ENCODE results near the gene GREB1.

GREB1 gene

DNA sequence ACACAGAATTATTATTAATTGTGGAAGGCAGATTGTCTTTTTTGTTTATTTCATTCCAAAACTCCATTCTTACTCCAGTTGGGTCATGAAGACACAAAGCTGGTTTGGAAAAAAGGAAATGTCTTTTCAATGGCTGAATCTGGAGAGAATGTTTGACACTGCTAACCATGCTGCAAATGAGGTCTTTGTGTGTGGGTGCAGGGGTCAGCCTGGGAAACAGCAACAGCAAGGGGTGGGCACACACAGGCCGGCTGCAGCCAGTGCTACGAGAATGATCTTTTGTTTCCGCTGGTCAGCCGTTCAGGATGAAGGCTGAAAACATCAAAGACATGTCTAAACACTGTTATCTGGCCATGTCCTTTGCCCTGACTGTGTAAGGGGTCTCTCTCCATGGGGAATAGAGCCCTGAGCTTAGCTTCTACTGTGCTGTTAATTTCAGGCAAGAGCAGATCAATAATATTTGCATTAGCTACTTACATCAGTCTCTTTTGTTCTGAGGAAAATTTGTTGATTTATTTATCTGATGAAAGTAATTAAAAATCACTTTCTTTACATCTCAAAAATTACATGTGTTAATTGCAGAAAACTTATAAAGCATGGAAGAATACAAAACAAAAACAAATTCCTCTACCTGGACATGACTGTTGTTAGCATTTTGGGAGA lies 34.6 kb upstream of the GREB1 start:
- H3K4me3 ChIP-seq (ENCODE audit: low read depth, low read length): no peak overlapping the region
- no peaks in the 10 kb centered on the region for H3K27me3 ChIP-seq
- H3K9me3 ChIP-seq: no peaks in the 10 kb centered on the region
- peaks cover 15% of the 10 kb centered on the region for H3K4me1 ChIP-seq
- no peak for DNase-seq
- TF ChIP-seq, protein P1, sequence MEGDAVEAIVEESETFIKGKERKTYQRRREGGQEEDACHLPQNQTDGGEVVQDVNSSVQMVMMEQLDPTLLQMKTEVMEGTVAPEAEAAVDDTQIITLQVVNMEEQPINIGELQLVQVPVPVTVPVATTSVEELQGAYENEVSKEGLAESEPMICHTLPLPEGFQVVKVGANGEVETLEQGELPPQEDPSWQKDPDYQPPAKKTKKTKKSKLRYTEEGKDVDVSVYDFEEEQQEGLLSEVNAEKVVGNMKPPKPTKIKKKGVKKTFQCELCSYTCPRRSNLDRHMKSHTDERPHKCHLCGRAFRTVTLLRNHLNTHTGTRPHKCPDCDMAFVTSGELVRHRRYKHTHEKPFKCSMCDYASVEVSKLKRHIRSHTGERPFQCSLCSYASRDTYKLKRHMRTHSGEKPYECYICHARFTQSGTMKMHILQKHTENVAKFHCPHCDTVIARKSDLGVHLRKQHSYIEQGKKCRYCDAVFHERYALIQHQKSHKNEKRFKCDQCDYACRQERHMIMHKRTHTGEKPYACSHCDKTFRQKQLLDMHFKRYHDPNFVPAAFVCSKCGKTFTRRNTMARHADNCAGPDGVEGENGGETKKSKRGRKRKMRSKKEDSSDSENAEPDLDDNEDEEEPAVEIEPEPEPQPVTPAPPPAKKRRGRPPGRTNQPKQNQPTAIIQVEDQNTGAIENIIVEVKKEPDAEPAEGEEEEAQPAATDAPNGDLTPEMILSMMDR (IDR thresholded peaks at IDR 0.05; ENCODE audit: low read depth, low read length): no peak
- H3K36me3 ChIP-seq: no peaks in the 10 kb centered on the region

DNA sequence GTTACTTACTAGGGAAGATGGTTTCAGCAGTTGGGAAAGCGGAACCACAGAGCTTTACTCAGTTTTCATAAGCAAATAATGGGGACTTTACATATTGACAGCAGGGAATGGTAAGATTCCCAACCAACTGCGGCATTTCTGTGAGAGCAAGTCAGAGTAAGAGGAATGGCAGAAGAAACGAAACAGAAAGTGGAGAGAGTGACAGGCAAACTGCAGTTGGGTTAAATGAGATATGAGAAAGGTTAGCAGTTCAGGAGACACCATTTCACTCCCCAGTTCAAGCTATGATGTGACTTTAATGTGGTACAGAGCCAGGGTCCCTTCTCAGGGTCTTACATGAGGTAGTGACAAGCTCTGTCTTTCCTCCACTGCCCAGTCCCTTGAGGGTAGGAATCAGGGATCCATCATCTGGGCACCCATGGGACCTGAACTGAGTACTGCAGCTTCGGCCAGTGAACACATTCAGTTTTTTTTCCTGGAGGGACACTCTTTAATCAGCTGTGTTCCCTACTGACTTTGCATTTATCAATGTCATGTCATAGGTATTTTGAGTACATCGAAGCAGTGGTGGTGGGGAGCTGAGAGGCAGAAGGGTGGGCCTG lies 33.0 kb upstream of the GREB1 start:
- Histone ChIP-seq H3K4me3 (ENCODE audit: low read depth, low read length) (no peak overlapping the region), H3K36me3 (no peaks in the 10 kb centered on the region), H3K9me3 (no peaks in the 10 kb centered on the region), H3K27me3 (no peaks in the 10 kb centered on the region), H3K4me1 (peaks cover 15% of the 10 kb centered on the region)
- TF ChIP-seq, protein P1 (IDR thresholded peaks at IDR 0.05; ENCODE audit: low read depth, low read length): no peak
- no peak for DNase-seq

DNA sequence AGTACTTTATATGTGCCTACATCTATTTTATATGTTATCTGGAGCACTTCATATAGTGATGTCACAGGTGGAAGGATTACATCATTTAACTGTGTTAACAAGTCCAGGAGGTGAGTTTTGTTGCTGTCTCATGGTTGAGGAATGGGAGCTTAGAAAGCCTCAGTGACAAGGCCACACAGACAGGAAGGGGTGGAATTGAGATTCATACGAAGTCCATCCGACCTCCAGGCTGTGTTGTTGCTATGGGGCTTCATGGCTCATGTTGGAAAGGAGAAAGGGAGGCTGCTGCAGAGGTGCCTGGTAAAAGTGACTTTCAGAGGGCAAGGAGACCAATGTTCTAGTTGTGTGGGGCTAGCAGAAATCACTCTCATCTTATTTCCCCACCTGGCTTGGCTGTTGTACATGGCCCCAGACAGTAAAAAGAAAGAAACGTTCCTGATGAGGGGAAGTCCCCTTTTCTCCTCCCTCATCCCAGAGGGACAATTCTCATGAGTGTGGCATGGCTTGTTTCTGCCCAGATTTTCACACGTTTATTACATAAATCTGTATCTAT lies 31.0 kb upstream of the GREB1 start:
- Histone ChIP-seq H3K27me3 (no peaks in the 10 kb centered on the region), H3K36me3 (no peaks in the 10 kb centered on the region), H3K4me1 (peaks cover 13% of the 10 kb centered on the region), H3K9me3 (no peaks in the 10 kb centered on the region), H3K4me3 (ENCODE audit: low read depth, low read length) (no peak overlapping the region)
- DNase-seq: no peak
- TF ChIP-seq, protein P1 (IDR thresholded peaks at IDR 0.05; ENCODE audit: low read depth, low read length): no peak

DNA sequence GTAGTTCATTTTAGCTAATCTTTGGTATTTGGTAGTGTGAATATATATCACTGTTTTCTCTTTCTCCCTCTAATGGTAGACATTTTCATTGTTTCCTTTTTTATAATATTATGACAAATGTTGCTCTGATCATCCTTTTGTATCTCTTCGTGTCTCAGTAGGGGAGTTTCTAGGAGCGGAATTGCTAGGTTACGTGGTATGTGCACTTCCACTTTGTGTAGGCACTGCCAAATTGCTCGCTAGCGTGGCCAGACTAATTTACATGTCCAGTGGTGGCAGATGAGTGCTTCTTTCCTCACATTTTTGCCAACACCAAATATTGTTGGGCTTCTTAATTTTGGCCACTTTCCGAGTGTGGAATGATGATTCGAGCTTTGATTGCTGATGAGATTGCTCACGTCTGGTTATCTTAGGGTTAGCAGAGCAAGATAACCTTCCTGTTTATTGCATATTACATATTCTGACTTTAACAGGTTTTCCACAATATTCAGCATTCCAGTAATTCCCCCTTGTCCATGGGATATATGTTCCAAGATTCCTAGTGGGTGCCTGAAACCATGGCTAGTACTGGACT lies 30.4 kb upstream of the GREB1 start:
- Histone ChIP-seq H3K4me1 (peaks cover 10% of the 10 kb centered on the region), H3K36me3 (no peaks in the 10 kb centered on the region), H3K27me3 (no peaks in the 10 kb centered on the region), H3K4me3 (ENCODE audit: low read depth, low read length) (no peak overlapping the region), H3K9me3 (no peaks in the 10 kb centered on the region)
- TF ChIP-seq, protein P1 (IDR thresholded peaks at IDR 0.05; ENCODE audit: low read depth, low read length): no peak
- no peak for DNase-seq

DNA sequence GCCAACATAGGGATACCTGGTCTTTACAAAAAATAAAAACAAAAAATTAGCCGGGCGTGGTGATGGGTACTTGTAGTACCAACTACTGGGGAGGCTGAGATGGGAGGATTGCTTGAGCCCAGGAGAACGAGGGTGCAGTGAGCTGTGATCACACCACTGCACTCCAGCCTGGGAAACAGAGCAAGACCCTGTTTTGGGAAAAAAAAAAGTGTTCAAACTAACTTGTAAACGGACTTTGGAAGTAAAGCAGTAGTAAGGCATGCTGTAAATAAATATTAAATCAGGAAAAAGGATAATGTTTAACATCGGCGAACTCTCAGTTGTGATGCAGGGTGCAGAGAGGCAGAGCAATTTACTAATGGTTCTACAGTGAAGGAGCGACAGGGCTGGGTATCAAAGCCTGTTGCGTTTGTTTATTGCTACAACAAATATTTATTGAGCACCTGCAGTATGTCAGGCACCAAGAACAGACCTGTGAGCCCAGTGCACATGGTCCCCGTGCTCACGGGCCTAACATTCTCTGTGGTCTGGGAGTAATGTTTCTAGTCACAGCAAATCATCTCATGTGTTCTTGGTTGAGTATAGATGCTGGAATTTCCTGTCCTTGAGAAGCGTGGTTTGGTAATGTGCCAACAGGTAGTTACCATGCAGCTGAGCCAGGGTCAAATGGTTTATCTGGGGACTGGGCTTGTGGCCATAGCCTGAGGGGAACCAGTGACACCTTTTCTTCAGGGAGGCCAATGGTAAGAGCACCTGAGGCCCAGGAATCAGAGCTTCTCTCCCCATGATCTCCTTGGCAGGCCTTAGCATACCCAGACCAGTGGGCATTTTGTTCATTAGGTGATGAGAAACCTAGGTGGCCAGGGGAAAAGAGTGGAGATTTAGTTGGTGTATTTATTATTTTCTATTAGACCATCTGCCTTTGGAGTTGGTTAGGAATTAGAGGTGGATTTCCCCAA lies 27.9 kb upstream of the GREB1 start:
- peaks cover 6% of the 10 kb centered on the region for H3K4me1 ChIP-seq
- H3K9me3 ChIP-seq: no peaks in the 10 kb centered on the region
- H3K4me3 ChIP-seq (ENCODE audit: low read depth, low read length): no peak overlapping the region
- H3K36me3 ChIP-seq: no peaks in the 10 kb centered on the region
- no peak for DNase-seq
- H3K27me3 ChIP-seq: no peaks in the 10 kb centered on the region
- TF ChIP-seq, protein P1 (IDR thresholded peaks at IDR 0.05; ENCODE audit: low read depth, low read length): no peak
